Subcutaneous abdominal adipose tissue (tissue), 5 donors: ENCODE results near the gene HOXA10.

Experiments
- H3K27ac ChIP-seq: one replicate; pipeline ENCODE4 v1.7.0; 2013; ENCODE audit warnings: low read depth, mild to moderate bottlenecking, inconsistent platforms, low read length, moderate library complexity
- H3K27me3 ChIP-seq, 5 donors: one replicate each; pipeline ENCODE4 v1.7.0; 2013; ENCODE audit warnings: low read length in 5 of 5, inconsistent platforms in 1 of 5; ENCODE audit not compliant: control insufficient read depth in 5 of 5, insufficient read depth in 4 of 5
- H3K36me3 ChIP-seq, 5 donors: one replicate each; pipeline ENCODE4 v1.7.0; 2013; ENCODE audit warnings: low read length in 5 of 5; ENCODE audit not compliant: control insufficient read depth in 5 of 5, insufficient read depth in 5 of 5
- H3K4me1 ChIP-seq, 5 donors: one replicate each; pipeline ENCODE4 v1.7.0; 2013; ENCODE audit warnings: low read length in 5 of 5, mild to moderate bottlenecking in 3 of 5, moderate library complexity in 1 of 5; ENCODE audit not compliant: control insufficient read depth in 5 of 5, insufficient read depth in 5 of 5
- H3K4me3 ChIP-seq, 5 donors: one replicate each; pipeline ENCODE4 v1.7.0; 2013; ENCODE audit warnings: low read length in 5 of 5, low read depth in 1 of 5
- H3K9ac ChIP-seq, 5 donors: one replicate each; pipeline ENCODE4 v1.7.0; 2013; ENCODE audit warnings: low read length in 5 of 5, mild to moderate bottlenecking in 4 of 5, moderate library complexity in 3 of 5
- H3K9me3 ChIP-seq, 5 donors: one replicate each; pipeline ENCODE4 v1.7.0; 2013; ENCODE audit warnings: low read length in 5 of 5; ENCODE audit not compliant: control insufficient read depth in 5 of 5
- donor health status: healthy.
- donor health status: healthy.
- donor health status: healthy.
- donor health status: healthy.
- donor health status: healthy.

Gene HOXA10

DNA sequence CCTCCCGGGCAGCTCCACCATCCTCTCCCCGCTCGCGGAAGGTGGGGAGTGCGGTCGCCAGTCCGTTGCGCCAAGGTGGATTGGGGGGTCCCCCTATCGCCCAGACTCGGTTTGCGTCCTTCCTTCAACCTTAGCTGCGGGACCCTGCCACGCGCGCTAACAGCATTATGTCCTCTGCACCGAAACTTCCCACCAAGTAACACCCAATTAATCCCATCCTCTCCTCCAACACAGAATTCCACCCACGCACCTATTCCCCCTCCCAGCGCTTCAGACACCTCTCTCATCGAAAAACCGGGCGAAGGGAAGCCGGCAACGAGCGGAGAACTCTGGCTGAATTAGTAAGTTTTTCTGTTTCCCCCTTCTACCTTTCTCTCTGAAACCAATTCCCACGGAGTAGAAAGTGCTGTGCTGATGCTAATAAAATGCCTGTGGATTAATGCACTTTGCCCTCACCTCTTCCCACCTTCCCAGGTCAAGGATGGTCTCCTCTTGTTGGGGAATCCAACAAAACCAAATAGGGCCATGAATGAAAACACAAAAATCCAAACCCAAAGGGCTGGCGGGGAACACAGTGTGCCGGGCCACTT is 22.7 kb downstream of the HOXA10 start:
- Histone ChIP-seq H3K27ac (peak overlapping the region; percentile 95), H3K4me3 (peak overlapping the region; percentile 77 to 95 (median 90)), H3K9ac (peak overlapping the region; percentile 65 to 95 (median 86)), H3K9me3 (no peaks in the 10 kb centered on the region), H3K27me3 (peaks cover 0 to 23% (median 0%) of the 10 kb centered on the region in 5 donors), H3K36me3 (no peaks in the 10 kb centered on the region), H3K4me1 (peaks cover 13 to 90% (median 85%) of the 10 kb centered on the region in 5 donors)

DNA sequence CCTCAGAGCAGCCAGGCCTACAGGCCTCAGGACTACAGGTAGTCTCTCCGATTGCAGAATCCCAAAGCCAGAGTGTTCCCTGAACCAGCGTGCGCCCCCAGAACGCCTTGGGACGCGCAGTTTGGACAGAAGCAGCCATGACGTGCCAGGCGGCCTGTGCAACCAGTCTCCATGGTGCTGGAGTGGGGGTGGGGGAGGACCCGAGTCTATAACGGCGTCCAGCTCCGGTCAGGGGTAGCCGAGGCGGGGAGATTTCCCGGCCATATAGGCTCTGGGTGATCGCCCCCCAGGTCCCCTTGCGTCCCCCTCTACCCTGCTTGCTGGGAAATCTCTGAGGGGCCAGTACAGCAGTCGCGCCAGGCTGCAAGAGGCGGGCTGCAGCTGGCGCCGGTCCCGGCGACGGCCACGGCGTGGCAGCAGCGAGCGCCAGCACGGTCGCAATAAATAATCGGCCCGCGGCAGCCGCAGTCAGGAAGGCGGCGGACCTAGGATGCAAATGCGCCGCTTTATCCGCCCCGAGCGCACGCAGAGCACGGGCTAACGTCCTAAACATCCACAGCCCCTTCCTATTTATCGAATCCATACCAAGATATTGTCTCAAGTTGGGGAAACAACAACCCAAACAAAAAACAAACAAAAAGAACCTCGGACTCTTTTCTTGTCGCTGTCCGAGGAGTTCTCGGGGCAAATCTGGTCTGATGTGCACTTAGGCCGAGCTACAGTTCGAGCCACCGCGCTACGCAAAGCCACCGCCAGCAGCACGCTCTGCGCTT is 23.4 kb downstream of the HOXA10 start:
- Histone ChIP-seq H3K9me3 (no peaks in the 10 kb centered on the region), H3K4me1 (peaks cover 13 to 95% (median 85%) of the 10 kb centered on the region in 5 donors), H3K36me3 (peaks cover 0 to 4% (median 0%) of the 10 kb centered on the region in 5 donors), H3K27ac (peak overlapping the region; percentile 95), H3K27me3 (peaks cover 0 to 23% (median 0%) of the 10 kb centered on the region in 5 donors), H3K4me3 (peak overlapping the region; percentile 77 to 95 (median 90)), H3K9ac (peak overlapping the region; percentile 26 to 95 (median 71))

DNA sequence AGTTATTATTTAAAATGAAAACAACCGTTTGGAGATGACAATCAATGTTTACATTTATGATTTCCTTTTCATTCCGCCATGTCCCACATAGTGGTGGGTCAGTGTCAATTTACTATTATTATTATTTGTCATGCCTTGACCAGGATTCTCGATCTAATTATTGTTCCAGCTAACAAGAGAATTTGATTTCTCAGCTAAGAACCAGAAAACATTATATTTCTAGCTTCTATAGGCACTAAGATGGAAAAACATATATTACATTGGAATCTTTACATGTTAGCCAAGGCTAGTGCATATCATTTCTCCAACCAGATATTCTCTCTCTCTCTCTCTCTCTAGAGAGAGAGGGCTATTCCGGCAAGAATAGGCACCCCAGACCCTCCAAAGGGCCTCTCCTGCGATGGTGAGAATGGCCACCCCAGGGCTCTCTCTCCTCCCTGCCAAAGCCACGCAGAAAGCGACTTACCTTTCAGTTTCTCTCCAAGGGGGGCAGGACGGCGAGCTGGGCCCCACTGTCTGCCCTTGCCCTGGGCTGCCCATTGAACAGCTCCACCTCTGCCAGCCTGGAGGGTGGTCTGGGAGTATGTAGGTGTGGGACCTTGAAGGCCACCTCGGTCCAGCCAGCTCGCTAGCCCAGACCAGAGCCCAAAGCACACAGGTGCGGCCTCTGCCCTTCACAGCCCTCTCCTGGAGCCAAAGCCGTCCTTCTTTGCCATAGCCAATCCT is 24.1 kb downstream of the HOXA10 start:
- Histone ChIP-seq H3K4me3 (peak overlapping the region; percentile 77 to 95 (median 90)), H3K9me3 (no peaks in the 10 kb centered on the region), H3K36me3 (peaks cover 0 to 11% (median 7%) of the 10 kb centered on the region in 5 donors), H3K27ac (peak overlapping the region; percentile 95), H3K27me3 (peaks cover 0 to 18% (median 0%) of the 10 kb centered on the region in 5 donors), H3K4me1 (peaks cover 13 to 95% (median 83%) of the 10 kb centered on the region in 5 donors), H3K9ac (peak overlapping the region; percentile 48 to 95 (median 71))

DNA sequence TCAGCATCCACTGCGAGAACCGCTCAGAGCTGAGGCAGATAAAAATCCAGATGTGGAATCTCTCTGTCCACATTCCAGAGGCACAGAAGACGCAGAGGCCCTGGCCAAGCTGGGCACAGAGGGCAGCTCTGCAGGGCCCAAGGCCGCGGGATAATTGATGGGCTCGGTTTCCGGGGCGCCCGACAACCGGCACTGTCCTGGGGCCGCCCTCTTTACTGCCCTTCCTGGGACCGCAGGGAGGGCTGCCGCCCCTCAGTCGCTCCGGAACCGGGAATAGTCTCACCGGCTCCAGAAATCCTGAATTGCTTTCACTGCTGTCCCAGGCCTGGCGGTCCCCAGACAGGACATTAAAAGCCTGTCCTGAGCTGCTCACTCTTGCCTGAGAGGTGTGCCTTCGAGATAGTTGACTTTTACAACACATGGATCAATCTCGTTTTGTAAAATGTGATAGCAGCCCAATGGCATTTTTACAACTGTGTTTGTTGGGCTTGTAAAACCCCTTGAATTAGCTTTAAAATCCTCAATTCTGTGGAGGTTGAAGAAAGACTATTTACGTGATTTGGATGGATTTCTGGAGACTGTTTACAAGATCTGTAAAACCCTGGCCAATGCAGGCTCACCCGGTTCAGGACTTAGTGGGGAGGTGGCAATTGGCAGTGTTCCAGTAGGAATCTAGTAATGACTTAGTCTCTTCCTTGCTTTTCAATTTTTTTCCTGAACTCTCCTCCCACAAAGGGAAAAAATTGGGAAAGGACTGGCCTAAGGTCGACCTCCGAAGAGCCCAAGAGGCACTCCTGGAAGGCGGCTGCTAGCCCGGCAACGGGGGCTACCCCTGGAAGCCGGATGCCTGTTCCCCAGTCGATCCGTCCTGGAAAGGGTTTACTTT is 25.1 kb downstream of the HOXA10 start:
- H3K4me1 ChIP-seq = peaks cover 13 to 94% (median 89%) of the 10 kb centered on the region in 5 donors
- no peaks in the 10 kb centered on the region for H3K9me3 ChIP-seq
- H3K4me3 ChIP-seq = peak overlapping the region; percentile 63 to 92 (median 89)
- H3K36me3 ChIP-seq = peaks cover 0 to 19% (median 16%) of the 10 kb centered on the region in 5 donors
- peak overlapping the region; percentile 43 to 78 (median 71) for H3K9ac ChIP-seq
- peak overlapping the region; percentile 95 for H3K27ac ChIP-seq
- peaks cover 0 to 18% (median 0%) of the 10 kb centered on the region in 5 donors for H3K27me3 ChIP-seq

DNA sequence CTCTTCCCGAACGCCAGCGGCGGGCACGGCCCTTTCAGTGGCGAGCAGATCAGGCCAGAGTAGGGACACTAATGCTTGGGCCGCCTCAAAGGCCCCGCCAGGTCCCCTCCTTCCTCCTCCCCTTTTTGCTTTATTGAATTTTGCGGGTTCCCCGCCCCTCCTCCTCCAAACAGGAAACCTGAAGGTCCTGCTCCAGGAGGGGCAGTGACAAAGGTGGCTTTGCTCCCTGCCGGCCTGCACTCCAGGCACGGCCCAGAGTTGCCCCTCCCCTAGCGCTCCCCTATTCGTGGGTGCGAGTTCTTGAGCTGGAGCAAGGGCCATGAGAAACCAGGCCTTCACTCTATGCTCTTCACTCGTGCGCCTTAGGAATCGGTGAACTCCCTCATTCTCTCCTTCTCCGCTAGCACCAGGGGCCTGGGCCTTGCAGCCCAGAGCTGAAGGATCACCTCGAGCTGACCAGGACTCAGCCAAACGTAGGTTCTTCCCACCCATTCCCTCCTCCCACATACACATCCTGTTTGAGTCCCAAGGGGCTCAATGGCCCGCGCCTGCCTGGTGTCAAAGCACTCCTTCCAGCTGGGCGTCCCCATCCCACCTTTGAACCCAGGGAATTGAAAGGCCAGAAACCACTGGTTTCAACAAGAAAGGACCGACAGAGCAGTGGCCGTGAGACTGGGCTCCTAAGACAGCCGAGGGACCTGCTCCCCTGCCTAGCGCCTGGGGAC is 25.9 kb downstream of the HOXA10 start:
- H3K27me3 ChIP-seq = peaks cover 0 to 13% (median 0%) of the 10 kb centered on the region in 5 donors
- peak overlapping the region; percentile 63 to 92 (median 89) for H3K4me3 ChIP-seq
- H3K9ac ChIP-seq = peak overlapping the region; percentile 44 to 78 (median 58)
- peaks cover 0 to 22% (median 16%) of the 10 kb centered on the region in 5 donors for H3K36me3 ChIP-seq
- peaks cover 13 to 91% (median 88%) of the 10 kb centered on the region in 5 donors for H3K4me1 ChIP-seq
- H3K9me3 ChIP-seq = no peaks in the 10 kb centered on the region
- peak overlapping the region; percentile 95 for H3K27ac ChIP-seq

DNA sequence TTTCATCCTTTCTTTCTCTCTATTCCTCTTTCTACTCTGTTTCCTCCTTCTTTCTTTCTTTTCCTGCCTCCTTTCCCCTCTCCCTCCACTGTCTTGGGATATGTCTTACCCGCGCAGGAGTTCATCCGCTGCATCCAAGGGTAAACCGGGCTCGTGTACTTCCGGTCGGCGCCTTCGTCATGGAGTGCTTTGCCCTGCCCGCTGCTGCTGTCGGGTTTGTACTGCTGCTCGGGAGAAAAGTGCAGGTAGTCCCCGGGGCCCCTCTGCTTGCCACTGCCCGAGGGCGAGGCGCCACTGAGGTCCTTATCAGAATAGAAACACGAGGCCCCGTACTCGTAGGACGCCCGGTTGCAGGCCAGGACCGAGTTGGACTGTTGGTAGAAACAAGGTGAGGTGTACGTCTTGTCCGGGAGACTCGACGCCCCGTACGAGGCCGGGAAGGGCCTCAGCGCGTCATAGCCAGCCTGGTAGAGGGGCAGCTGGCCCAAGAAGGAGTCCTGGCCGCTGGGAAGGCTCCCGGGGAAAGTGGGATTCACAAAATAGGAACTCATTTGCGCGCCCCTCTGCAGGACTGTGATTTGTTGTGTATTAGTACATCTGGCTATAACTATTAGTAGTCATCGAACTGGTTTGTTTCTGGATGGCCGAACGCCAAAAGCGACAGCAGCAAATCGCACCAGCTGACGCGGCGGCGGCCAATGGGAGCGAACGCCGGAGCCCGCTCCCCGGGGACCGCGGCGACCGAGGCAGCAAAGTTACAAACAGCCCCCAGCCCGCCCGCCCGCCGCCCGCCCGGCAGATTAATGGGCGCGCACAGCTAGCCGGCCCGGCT is 26.7 kb downstream of the HOXA10 start, which contains the start of gene HOXA6:
TSS of gene HOXA6 (minus strand) at position 576 of the 832 bp plus-strand sequence. CDS start at position 551, 25 bp downstream.
- no peaks in the 10 kb centered on the region for H3K9me3 ChIP-seq
- H3K36me3 ChIP-seq = peaks cover 0 to 22% (median 16%) of the 10 kb centered on the region in 5 donors
- H3K9ac ChIP-seq = peak within 1 kb of the TSS; percentile 44 to 78 (median 63)
- H3K27me3 ChIP-seq = peaks cover 0 to 11% (median 0%) of the 10 kb centered on the region in 5 donors
- peaks cover 11 to 91% (median 87%) of the 10 kb centered on the region in 5 donors for H3K4me1 ChIP-seq
- H3K4me3 ChIP-seq = peak within 1 kb of the TSS; percentile 63 to 92 (median 89)
- peak within 1 kb of the TSS; percentile 95 for H3K27ac ChIP-seq

DNA sequence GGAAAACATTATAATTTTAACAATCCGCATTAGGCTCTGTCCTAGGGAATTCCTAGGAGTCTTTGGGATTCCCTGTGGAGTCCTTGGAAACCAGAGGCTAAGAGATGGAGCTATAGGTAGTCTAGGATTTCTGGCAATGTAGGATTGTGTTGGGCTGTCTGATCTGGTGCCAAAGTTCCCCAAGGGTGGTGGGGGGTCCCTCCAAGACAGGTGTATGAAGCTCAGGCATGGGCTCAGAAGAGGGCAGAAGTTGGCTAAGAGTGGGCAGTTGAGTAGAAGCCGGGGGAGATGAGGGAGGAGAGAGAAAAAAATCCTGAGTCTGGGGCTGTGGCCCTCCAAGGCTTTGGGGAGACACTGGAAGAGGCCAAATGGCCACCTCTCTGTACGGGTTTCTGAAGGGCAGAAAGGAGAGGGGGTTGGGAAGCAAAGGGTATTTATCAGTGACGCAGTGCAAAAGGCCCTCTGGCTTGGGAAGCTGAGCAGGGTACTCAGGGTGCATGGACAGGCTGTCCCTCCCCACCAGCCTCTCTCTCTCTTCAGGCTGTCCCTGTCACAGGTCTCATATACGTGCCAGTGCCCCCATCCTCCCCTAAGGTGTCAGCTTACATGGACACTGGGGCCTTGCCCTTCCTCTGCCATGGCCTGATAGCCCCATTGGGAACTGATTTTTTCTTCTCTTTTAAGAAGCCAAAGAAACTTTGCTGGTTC is 27.5 kb downstream of the HOXA10 start:
- peak overlapping the region; percentile 62 to 90 (median 65) for H3K4me3 ChIP-seq
- peaks cover 0 to 7% (median 0%) of the 10 kb centered on the region in 5 donors for H3K27me3 ChIP-seq
- H3K9me3 ChIP-seq = no peaks in the 10 kb centered on the region
- H3K36me3 ChIP-seq = peaks cover 0 to 22% (median 16%) of the 10 kb centered on the region in 5 donors
- H3K9ac ChIP-seq = peak overlapping the region in 4 of 5 donors; percentile 41 to 74 (median 61)
- H3K4me1 ChIP-seq = peaks cover 11 to 91% (median 87%) of the 10 kb centered on the region in 5 donors
- H3K27ac ChIP-seq = peak overlapping the region; percentile 95
